Psoas muscle (tissue), 8 donors: ENCODE data around the gene NSG2. TPM values are rescaled to one million over a fixed set of nuclear protein-coding genes. Genes with fewer than 3 reads are reported as not detected.

Experiments
- ATAC-seq, 4 donors: fragments of 200-7000 bp; cut with Tn5 transposase; one replicate each; pipeline ENCODE4 v1.9.1; 2020; ENCODE audit warnings: moderate library complexity in 3 of 4, mild to moderate bottlenecking in 2 of 4
- DNase-seq, 2 donors: peaks; one replicate each; pipeline ENCODE4 v3.0.0-alpha.2; 2020
- H3K27ac ChIP-seq: fragments of 200-600 bp; one replicate; pipeline ENCODE4 v1.8.0; 2022
- H3K27me3 ChIP-seq, 3 donors: fragments of 200-600 bp in 1 of 3; one replicate each; pipeline versions ENCODE4 v1.6.1 to v1.8.0; 2013 to 2022; ENCODE audit warnings: low read length in 2 of 3, mild to moderate bottlenecking in 2 of 3, moderate library complexity in 1 of 3; ENCODE audit not compliant: insufficient read depth in 3 of 3
- H3K36me3 ChIP-seq, 2 donors: fragments of 200-600 bp in 1 of 2; one replicate each; pipeline versions ENCODE4 v1.6.1 to v1.8.0; 2013 to 2022; ENCODE audit warnings: low read depth in 1 of 2, mild to moderate bottlenecking in 1 of 2, moderate library complexity in 1 of 2; ENCODE audit not compliant: insufficient read depth in 1 of 2
- H3K4me1 ChIP-seq: fragments of 200-600 bp; one replicate; pipeline ENCODE4 v1.8.0; 2022
- H3K4me3 ChIP-seq: fragments of 200-600 bp; one replicate; pipeline ENCODE4 v1.8.0; 2022; ENCODE audit warnings: mild to moderate bottlenecking
- H3K9me3 ChIP-seq: fragments of 200-600 bp; one replicate; pipeline ENCODE4 v1.8.0; 2022
- CTCF ChIP-seq: fragments of 200-600 bp; IDR thresholded peaks from one replicate; pipeline ENCODE4 v1.8.0; 2022; ENCODE audit warnings: antibody characterized with exemption
- WGBS, 3 donors: extraction: QIAGEN DNeasy Blood & Tissue Kit; methylation state at CpG; one replicate each; pipeline versions ENCODE4 v1.1.6 to v1.1.7; 2013; 5-methylcytosine and 5-hydroxymethylcytosine counted together
- intact Hi-C, 2 donors: fragments of 100-400 bp; cut with DNase I; formaldehyde crosslinking; loops; one replicate each; pipeline versions ENCODE4 v1.11.0 to v1.14.2; 2022
- polyA plus RNA-seq, 3 donors: library from polyadenylated mRNA; stranded (reverse); fragments of 200-250 nt; gene quantifications; one replicate each; pipeline ENCODE4 v1.2.3, GENCODE V29; 2013
- total RNA-seq, 4 donors: library from RNA; stranded (reverse); fragmentation: NEBNext Ultra II Directional in 2 of 4; extraction: Animal tissue kit (Norgen Biotek cat#: 25700) in 2 of 4; gene quantifications; one replicate each; pipeline versions ENCODE4 v1.2.1 to v1.2.4, GENCODE V29; 2021 to 2023
- donor health status: healthy with polysubstance abuse.
- donor health status: DM: no; HTN: no; CAD: no; lungs with moderate emphysema.
- donor health status: Bipolar disorder and iron deficiency.
- donor health status: healthy.
- donor health status: DM: yes; HTN: yes; CAD: no.
- donor health status: DM: no; HTN: no; CAD: no.
- donor health status: DM: no; HTN: no; CAD: no.
- donor health status: DM: yes; HTN: yes; CAD: no.

Gene NSG2
- total and polyA plus RNA-seq, 7 donors: 0.07 to 2.1 (median 0.33) TPM; not detected in 3

- no peaks in the 10 kb centered on the region for H3K36me3 ChIP-seq
- H3K4me3 ChIP-seq: no peak overlapping the region
- H3K27me3 ChIP-seq: peaks cover 0 to 6% (median 2%) of the 10 kb centered on the region in 3 donors
- no peak for TF ChIP-seq CTCF
- DNase-seq: no peak
- no peak for ATAC-seq
- no peaks in the 10 kb centered on the region for H3K9me3 ChIP-seq
- no peaks in the 10 kb centered on the region for H3K4me1 ChIP-seq
- no peak overlapping the region for H3K27ac ChIP-seq
- 78 to 91% (median 84%) methylated on average over 3 of the region's 3 CpGs for WGBS, 3 donors
- intact Hi-C loops: no loop called here
Observed at GRCh38 chr5:174020928-174021304, 24.6 kb upstream of the NSG2 start.

- Histone ChIP-seq H3K4me3 (no peak overlapping the region), H3K27ac (no peak overlapping the region), H3K9me3 (no peaks in the 10 kb centered on the region), H3K36me3 (no peaks in the 10 kb centered on the region), H3K4me1 (no peaks in the 10 kb centered on the region), H3K27me3 (peaks cover 0 to 6% (median 2%) of the 10 kb centered on the region in 3 donors)
- 58 to 68% (median 59%) methylated on average over 4 of the region's 4 CpGs for WGBS, 3 donors
- DNase-seq (no peak), ATAC-seq (no peak)
- intact Hi-C loops: no loop called here
- no peak for TF ChIP-seq CTCF
Observed at GRCh38 chr5:174022384-174023095, 23.0 kb upstream of the NSG2 start.

GRCh38 chr5:174030286-174030685, 15.2 kb upstream of the NSG2 start:
- no peak for ATAC-seq
- Histone ChIP-seq H3K36me3 (no peaks in the 10 kb centered on the region), H3K4me3 (no peak overlapping the region), H3K4me1 (no peaks in the 10 kb centered on the region), H3K27ac (no peak overlapping the region), H3K9me3 (peaks cover 13% of the 10 kb centered on the region), H3K27me3 (no peaks in the 10 kb centered on the region)
- DNase-seq: no peak
- intact Hi-C loops: no loop called here
- no peak for TF ChIP-seq CTCF
- 91 to 95% (median 94%) methylated on average over 2 of the region's 2 CpGs for WGBS, 3 donors

GRCh38 chr5:174044466-174045254, 846 bp upstream of the NSG2 start:
- Histone ChIP-seq H3K27ac (no peak overlapping the region), H3K9me3 (no peaks in the 10 kb centered on the region), H3K36me3 (no peaks in the 10 kb centered on the region), H3K4me3 (no peak overlapping the region), H3K4me1 (no peaks in the 10 kb centered on the region), H3K27me3 (peaks cover 0 to 2% (median 2%) of the 10 kb centered on the region in 3 donors)
- DNase-seq (no peak), ATAC-seq (no peak)
- 76 to 79% (median 79%) methylated on average over 6 of the region's 6 CpGs for whole genome bisulfite sequencing, 3 donors
- intact Hi-C loops: loop anchor here (1.0 to 2.0 kb wide), 2 partner anchors 267 to 268 kb away; no protein-coding TSS in a partner anchor
- no peak for TF ChIP-seq CTCF
